B cell (primary cell): ENCODE data around the gene LRRC10. TPM values are rescaled to one million over a fixed set of nuclear protein-coding genes. Genes with fewer than 3 reads are reported as not detected.

Experiments
- ATAC-seq: fragments of 200-7000 bp; cut with Tn5 transposase; one replicate; pipeline ENCODE4 v1.10.0; 2021; ENCODE audit warnings: low read depth, mild to moderate bottlenecking, moderate number of reproducible peaks, moderate library complexity
- CTCF ChIA-PET: fragments of 350-600 bp; sonication (Branson Sonifier 250); formaldehyde crosslinking; loops from one replicate; lab custom pipeline; 2021; ENCODE audit warnings: antibody characterized with exemption, inconsistent platforms; lab: Charles Lee
- POLR2A ChIA-PET: fragments of 350-600 bp; sonication (Branson Sonifier 250); formaldehyde crosslinking; loops from one replicate; lab custom pipeline; 2021; ENCODE audit warnings: antibody characterized with exemption; lab: Charles Lee
- DNase-seq: peaks from one replicate; pipeline ENCODE4 v3.0.0; 2013
- H2AFZ ChIP-seq: 2 replicates; pipeline ENCODE4 v1.6.1; 2012; ENCODE audit warnings: mild to moderate bottlenecking, low read depth, low read length; ENCODE audit not compliant: insufficient read depth, poor library complexity, severe bottlenecking
- H3K27ac ChIP-seq, 2 donors: 1 replicate in 1 of 2; 2 replicates in 1 of 2; pipeline ENCODE4 v1.5.1; 2012 to 2013; ENCODE audit warnings: low read length in 2 of 2, mild to moderate bottlenecking in 2 of 2, moderate library complexity in 1 of 2
- H3K27me3 ChIP-seq, 4 experiments: fragments of 200-600 bp in 1 of 4; sonication (generic) in 1 of 4; replicated peaks in 1 of 4; 1 replicate in 2 of 4; 2 replicates in 2 of 4; pipeline versions ENCODE4 v1.6.1 to v1.7.0; 2013 to 2016; ENCODE audit warnings: low read length in 3 of 4, mild to moderate bottlenecking in 2 of 4, mixed read lengths in 1 of 4, moderate library complexity in 1 of 4; ENCODE audit not compliant: insufficient read depth in 4 of 4, control insufficient read depth in 3 of 4; ENCODE audit errors: control extremely low read depth in 1 of 4
- H3K36me3 ChIP-seq, 2 experiments: replicated peaks in 1 of 2; 1 replicate in 1 of 2; 2 replicates in 1 of 2; pipeline versions ENCODE4 v1.6.1 to v1.7.1; 2013; ENCODE audit warnings: low read length in 1 of 2; ENCODE audit not compliant: insufficient read depth in 2 of 2, control insufficient read depth in 1 of 2; ENCODE audit errors: control extremely low read depth in 1 of 2, extremely low read depth in 1 of 2
- H3K4me1 ChIP-seq, 2 donors: fragments of 200-600 bp in 1 of 2; sonication (generic) in 1 of 2; 1 replicate in 1 of 2; 2 replicates in 1 of 2; pipeline versions ENCODE4 v1.5.1 to v1.6.1; 2013 to 2017; ENCODE audit warnings: low read length in 2 of 2; ENCODE audit not compliant: control insufficient read depth in 2 of 2, insufficient read depth in 2 of 2
- H3K4me2 ChIP-seq: replicated peaks from 2 replicates; pipeline ENCODE3; 2012; ENCODE audit warnings: mild to moderate bottlenecking, low read depth, low read length; ENCODE audit not compliant: poor library complexity, severe bottlenecking
- H3K4me3 ChIP-seq, 5 experiments: fragments of 200-600 bp in 1 of 5; sonication (generic) in 1 of 5; 1 replicate in 3 of 5; 2 replicates in 2 of 5; pipeline versions ENCODE4 v1.5.1 to v1.7.0; 2011 to 2016; ENCODE audit warnings: low read length in 4 of 5, mild to moderate bottlenecking in 4 of 5, low read depth in 2 of 5, control low read depth in 1 of 5, moderate library complexity in 1 of 5; ENCODE audit not compliant: insufficient read depth in 1 of 5; ENCODE audit errors: control extremely low read depth in 1 of 5, extremely low read depth in 1 of 5
- H3K79me2 ChIP-seq: fragments of 200-600 bp; sonication (generic); one replicate; pipeline ENCODE4 v1.6.0; 2016; ENCODE audit warnings: low read length; ENCODE audit not compliant: control insufficient read depth, insufficient read depth
- H3K9ac ChIP-seq: fragments of 200-600 bp; sonication (generic); 2 replicates; pipeline ENCODE4 v1.6.1; 2017; ENCODE audit warnings: mild to moderate bottlenecking, low read length, moderate library complexity
- H3K9me3 ChIP-seq, 3 donors: one replicate each; pipeline versions ENCODE4 v1.6.1 to v1.7.1; 2013; ENCODE audit warnings: low read length in 2 of 3; ENCODE audit not compliant: control insufficient read depth in 2 of 3, insufficient read depth in 1 of 3; ENCODE audit errors: control extremely low read depth in 1 of 3
- H4K20me1 ChIP-seq: 2 replicates; pipeline ENCODE4 v1.6.0; 2012; ENCODE audit warnings: mild to moderate bottlenecking, low read length; ENCODE audit not compliant: insufficient read depth, control insufficient read depth, poor library complexity, severe bottlenecking
- H3K27ac Mint-ChIP-seq: one replicate; pipeline ENCODE4 v1.8.0; 2021; ENCODE audit warnings: mixed read lengths
- H3K27me3 Mint-ChIP-seq: one replicate; pipeline ENCODE4 v1.8.0; 2021; ENCODE audit warnings: mixed read lengths
- H3K4me1 Mint-ChIP-seq: one replicate; pipeline ENCODE4 v1.8.0; 2021; ENCODE audit warnings: mixed read lengths
- H3K4me3 Mint-ChIP-seq: one replicate; pipeline ENCODE4 v1.8.0; 2021; ENCODE audit warnings: mixed read lengths
- H3K9me3 Mint-ChIP-seq: one replicate; pipeline ENCODE4 v1.8.0; 2022; ENCODE audit warnings: mixed read lengths; ENCODE audit not compliant: insufficient read depth
- EZH2 ChIP-seq: IDR thresholded peaks from 2 replicates; pipeline ENCODE4 v1.6.1; 2012; ENCODE audit warnings: borderline replicate concordance, low read depth, mild to moderate bottlenecking, moderate library complexity, low read length; ENCODE audit not compliant: insufficient read depth, poor library complexity, severe bottlenecking
- WGBS: methylation state at CpG from one replicate; pipeline ENCODE4 v1.1.5; 2013; ENCODE audit warnings: missing lambda C conversion rate; ENCODE audit not compliant: insufficient coverage; 5-methylcytosine and 5-hydroxymethylcytosine counted together
- intact Hi-C: fragments of 100-400 bp; cut with micrococcal nuclease; formaldehyde crosslinking; loops from one replicate; pipeline ENCODE4 v1.10.0; 2022
- polyA plus RNA-seq: library from polyadenylated mRNA; depleted of rRNA; stranded (reverse); fragments of >200 nt; gene quantifications from 2 replicates; pipeline ENCODE4 v1.2.3, GENCODE V29; 2012
- total RNA-seq, 2 donors: library from RNA; stranded (reverse); fragments of 120-200 nt in 1 of 2; gene quantifications; 1 replicate in 1 of 2; 2 replicates in 1 of 2; pipeline versions ENCODE4 v1.2.3 to v1.2.4, GENCODE V29; 2013 to 2022
- TF ChIP-seq, protein P1 (sequence below): fragments of 200-600 bp; IDR thresholded peaks from one replicate; pipeline ENCODE4 v1.8.0; 2022; ENCODE audit warnings: antibody characterized with exemption, mild to moderate bottlenecking

The LRRC10 gene
- total and polyA plus RNA-seq, 2 donors (not counting 1 experiment from before 2014, with no cell fraction given) = not detected

DNA sequence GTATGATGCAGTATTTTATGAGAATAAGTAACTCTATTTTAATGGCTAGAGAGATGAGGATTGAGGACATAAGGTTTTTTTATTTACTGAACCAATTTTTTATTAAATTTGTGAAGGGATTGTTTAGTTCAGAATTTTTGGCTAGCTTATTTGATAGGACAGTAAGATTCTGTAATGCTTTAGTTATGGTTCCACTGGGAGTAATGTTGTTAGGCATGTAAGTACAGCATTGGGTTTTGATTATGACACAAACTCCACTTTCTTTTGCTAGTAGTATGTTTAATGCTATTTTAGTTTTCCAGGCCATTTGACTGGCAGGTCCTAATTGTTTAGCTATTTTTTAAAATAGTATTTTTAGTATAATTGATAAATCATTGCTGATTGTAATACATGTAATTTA, 33.8 kb upstream of the LRRC10 start:
- no peaks in the 10 kb centered on the region for H3K79me2 ChIP-seq
- CTCF ChIA-PET = interaction anchor here (0.5 kb wide), 1 partner anchor 287 kb away, joined by 3 read pairs; no protein-coding TSS in a partner anchor
- no peak overlapping the region for H3K4me2 ChIP-seq
- DNase-seq (no peak), ATAC-seq (no peak)
- no peak overlapping the region for H3K27ac ChIP-seq
- Mint-ChIP-seq H3K27ac (no peak overlapping the region), H3K27me3 (peaks cover 18% of the 10 kb centered on the region), H3K4me3 (no peak overlapping the region), H3K4me1 (no peaks in the 10 kb centered on the region), H3K9me3 (no peaks in the 10 kb centered on the region)
- H4K20me1 ChIP-seq = no peaks in the 10 kb centered on the region
- no peak overlapping the region for H3K4me3 ChIP-seq
- no peaks in the 10 kb centered on the region for H3K9me3 ChIP-seq
- no peaks in the 10 kb centered on the region for H3K4me1 ChIP-seq
- no peak overlapping the region for H2AFZ ChIP-seq
- POLR2A ChIA-PET = no interaction called here
- no peaks in the 10 kb centered on the region for H3K36me3 ChIP-seq
- no peak for TF ChIP-seq EZH2
- TF ChIP-seq, protein P1, sequence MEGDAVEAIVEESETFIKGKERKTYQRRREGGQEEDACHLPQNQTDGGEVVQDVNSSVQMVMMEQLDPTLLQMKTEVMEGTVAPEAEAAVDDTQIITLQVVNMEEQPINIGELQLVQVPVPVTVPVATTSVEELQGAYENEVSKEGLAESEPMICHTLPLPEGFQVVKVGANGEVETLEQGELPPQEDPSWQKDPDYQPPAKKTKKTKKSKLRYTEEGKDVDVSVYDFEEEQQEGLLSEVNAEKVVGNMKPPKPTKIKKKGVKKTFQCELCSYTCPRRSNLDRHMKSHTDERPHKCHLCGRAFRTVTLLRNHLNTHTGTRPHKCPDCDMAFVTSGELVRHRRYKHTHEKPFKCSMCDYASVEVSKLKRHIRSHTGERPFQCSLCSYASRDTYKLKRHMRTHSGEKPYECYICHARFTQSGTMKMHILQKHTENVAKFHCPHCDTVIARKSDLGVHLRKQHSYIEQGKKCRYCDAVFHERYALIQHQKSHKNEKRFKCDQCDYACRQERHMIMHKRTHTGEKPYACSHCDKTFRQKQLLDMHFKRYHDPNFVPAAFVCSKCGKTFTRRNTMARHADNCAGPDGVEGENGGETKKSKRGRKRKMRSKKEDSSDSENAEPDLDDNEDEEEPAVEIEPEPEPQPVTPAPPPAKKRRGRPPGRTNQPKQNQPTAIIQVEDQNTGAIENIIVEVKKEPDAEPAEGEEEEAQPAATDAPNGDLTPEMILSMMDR = no peak
- intact Hi-C loops = no loop called here
- H3K9ac ChIP-seq = no peak overlapping the region
- H3K27me3 ChIP-seq = no peaks in the 10 kb centered on the region

DNA sequence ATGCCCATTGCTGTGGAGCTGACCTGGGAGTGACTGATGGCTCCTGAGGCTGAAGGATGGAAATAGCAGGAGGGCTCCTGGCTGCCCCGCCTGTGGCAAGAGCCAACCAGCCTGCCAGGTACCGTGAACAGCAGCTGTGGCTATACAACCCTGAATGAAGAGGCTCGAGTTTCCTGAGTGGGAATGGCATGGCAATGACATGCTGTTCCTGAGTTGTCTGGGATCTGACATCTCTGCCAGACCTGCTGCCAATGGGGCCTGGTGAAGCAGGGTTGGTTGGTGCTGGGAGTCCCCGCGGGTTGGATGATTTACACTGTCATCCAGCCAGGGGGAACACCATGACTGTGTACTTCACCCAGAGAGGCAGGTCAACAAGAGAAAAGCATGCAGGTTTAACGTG, 31.8 kb upstream of the LRRC10 start:
- Histone ChIP-seq H3K9ac (no peak overlapping the region), H3K27me3 (no peaks in the 10 kb centered on the region), H3K79me2 (no peaks in the 10 kb centered on the region), H3K4me1 (no peaks in the 10 kb centered on the region), H3K4me2 (no peak overlapping the region), H4K20me1 (no peaks in the 10 kb centered on the region), H2AFZ (no peak overlapping the region), H3K9me3 (no peaks in the 10 kb centered on the region), H3K27ac (no peak overlapping the region), H3K4me3 (no peak overlapping the region), H3K36me3 (no peaks in the 10 kb centered on the region)
- WGBS = 93% methylated on average over 6 of the region's 6 CpGs
- Mint-ChIP-seq H3K27ac (no peak overlapping the region), H3K9me3 (no peaks in the 10 kb centered on the region), H3K4me3 (no peak overlapping the region), H3K27me3 (peaks cover 3% of the 10 kb centered on the region), H3K4me1 (no peaks in the 10 kb centered on the region)
- no peak for DNase-seq
- no peak for ATAC-seq
- intact Hi-C loops = no loop called here
- ChIA-PET POLR2A (no interaction called here), CTCF (interaction anchor here (1.5 to 4.5 kb wide), 2 partner anchors 286 to 350 kb away, joined by 5 to 33 read pairs; no protein-coding TSS in a partner anchor)
- no peak for TF ChIP-seq EZH2
- TF ChIP-seq, protein P1 = no peak
